ENCODE measurements around the gene URM1. TPM values are rescaled to one million over a fixed set of nuclear protein-coding genes. Genes with fewer than 3 reads are reported as not detected.

URM1 gene
- total RNA-seq = 10 to 100 TPM; 24.7 to 37.5 (median 27.9) TPM

DNA sequence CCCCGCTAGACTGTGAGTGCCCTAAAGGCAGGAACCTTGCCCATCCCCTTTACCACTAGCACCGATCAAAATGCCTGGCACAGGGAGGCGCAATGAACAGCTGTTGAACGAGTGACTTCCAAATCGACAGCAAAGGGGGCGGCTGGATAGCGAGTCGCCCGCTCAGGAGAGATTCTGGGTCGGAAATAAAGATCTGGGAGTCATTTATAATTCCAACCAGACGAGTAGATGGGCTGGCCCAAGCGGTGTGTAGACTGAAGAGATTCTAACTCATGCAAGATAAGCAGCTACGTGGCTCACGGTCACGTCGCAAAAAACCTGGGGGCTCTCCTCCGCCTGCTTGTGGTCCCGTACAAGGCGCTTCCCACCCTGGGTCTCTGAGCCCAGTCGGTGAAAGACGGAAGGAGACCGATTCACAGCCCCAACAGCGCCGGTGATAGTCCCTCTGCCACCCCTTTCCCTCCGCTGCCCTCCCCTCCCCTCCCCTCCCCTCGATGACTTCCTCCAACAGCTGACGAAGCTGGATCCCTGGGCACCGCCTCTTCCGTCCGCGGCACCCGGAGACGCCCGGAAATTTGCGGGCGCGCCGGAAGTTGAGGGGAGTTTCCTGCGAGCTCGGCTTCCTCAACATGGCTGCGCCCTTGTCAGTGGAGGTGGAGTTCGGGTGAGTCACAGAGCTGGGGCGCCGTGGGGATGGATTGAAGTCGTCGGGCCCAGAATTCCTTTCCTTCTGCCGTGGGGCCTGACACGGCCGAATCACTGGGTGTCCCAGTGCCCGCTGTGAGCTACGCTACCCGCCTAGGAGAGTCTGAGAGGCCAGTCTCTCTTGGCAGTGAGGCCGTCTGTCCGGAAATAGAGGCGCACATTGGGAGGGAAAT, at the start of gene URM1:
TSS of gene URM1 (plus strand) at position 623 of the 878 bp plus-strand sequence. CDS start at position 630, 7 bp downstream.
- Histone ChIP-seq H3K4me1 (peaks cover 10 to 29% (median 20%) of the 10 kb centered on the region in 4 donors), H3K27me3 (no peaks in the 10 kb centered on the region), H3K4me3 (peak within 1 kb of the TSS; percentile 66 to 94 (median 78)), H3K36me3 (no peaks in the 10 kb centered on the region), H3K9me3 (no peaks in the 10 kb centered on the region), H3K27ac (peak within 1 kb of the TSS; percentile 86 to 98 (median 92))
- in situ Hi-C loops (cut with MboI; ENCODE audit: low pct_ligation_motif_present in 1 of 4, low pct_unique_long_range_greater_than_20kb in 1 of 4, low sequenced_read_pairs in 3 of 4) (no loop called here), intact Hi-C loops (cut with DNase I; ENCODE audit: low total_unique reads) (no loop called here)
- TF ChIP-seq POLR2A (IDR thresholded peaks at IDR 0.05) = peak; percentile 93
- TF ChIP-seq, protein P1, sequence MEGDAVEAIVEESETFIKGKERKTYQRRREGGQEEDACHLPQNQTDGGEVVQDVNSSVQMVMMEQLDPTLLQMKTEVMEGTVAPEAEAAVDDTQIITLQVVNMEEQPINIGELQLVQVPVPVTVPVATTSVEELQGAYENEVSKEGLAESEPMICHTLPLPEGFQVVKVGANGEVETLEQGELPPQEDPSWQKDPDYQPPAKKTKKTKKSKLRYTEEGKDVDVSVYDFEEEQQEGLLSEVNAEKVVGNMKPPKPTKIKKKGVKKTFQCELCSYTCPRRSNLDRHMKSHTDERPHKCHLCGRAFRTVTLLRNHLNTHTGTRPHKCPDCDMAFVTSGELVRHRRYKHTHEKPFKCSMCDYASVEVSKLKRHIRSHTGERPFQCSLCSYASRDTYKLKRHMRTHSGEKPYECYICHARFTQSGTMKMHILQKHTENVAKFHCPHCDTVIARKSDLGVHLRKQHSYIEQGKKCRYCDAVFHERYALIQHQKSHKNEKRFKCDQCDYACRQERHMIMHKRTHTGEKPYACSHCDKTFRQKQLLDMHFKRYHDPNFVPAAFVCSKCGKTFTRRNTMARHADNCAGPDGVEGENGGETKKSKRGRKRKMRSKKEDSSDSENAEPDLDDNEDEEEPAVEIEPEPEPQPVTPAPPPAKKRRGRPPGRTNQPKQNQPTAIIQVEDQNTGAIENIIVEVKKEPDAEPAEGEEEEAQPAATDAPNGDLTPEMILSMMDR (IDR thresholded peaks at IDR 0.05) = peak in 1 of 5 experiments; percentile 2
- peak; percentile 78 to 85 (median 79) for TF ChIP-seq POLR2AphosphoS5 (IDR thresholded peaks at IDR 0.05)
- no peak for TF ChIP-seq EP300 (IDR thresholded peaks at IDR 0.05; ENCODE audit: low read depth)
- peak; percentile 96 for DNase-seq
- 0 to 1% methylated on average over 10 to 51 of the region's 55 CpGs for WGBS, 2 donors (ENCODE audit: low coverage in 1 of 2)

DNA sequence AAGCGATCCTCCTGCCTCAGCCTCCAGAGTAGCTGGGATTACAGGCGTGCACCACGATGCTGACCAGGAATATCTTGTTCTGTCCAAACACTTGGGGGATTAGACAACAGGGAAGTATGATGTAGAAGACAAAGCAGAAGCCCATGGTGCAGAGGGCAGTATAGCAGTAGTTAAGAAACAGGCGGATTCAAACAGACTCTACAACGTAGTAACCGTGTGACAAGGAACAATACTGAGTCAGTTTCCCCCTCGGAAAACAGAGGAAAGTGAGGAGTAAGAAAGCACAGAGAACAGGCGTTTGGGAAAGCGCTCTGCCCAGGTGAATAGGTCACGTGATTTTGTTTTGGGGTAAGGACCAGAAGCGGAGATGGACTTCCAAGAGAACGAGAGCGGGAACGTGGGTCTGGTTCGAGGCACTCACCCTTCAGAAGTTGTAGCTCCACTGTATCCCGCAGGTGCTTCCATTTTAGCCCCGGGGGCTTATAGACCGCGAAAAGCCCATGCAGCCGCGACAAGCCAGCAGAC, 49.2 kb upstream of the URM1 start:
- no peak for TF ChIP-seq EP300 (IDR thresholded peaks at IDR 0.05; ENCODE audit: low read depth)
- no peak for TF ChIP-seq POLR2AphosphoS5 (IDR thresholded peaks at IDR 0.05)
- TF ChIP-seq, protein P1 (IDR thresholded peaks at IDR 0.05) = no peak
- no peak for TF ChIP-seq POLR2A (IDR thresholded peaks at IDR 0.05)
- intact Hi-C loops (cut with DNase I; ENCODE audit: low total_unique reads) = no loop called here
- in situ Hi-C loops (cut with MboI; ENCODE audit: low pct_ligation_motif_present in 1 of 4, low pct_unique_long_range_greater_than_20kb in 1 of 4, low sequenced_read_pairs in 3 of 4) = no loop called here
- DNase-seq = no peak
- Histone ChIP-seq H3K4me1 (peaks cover 16 to 23% (median 21%) of the 10 kb centered on the region in 4 donors), H3K36me3 (peaks cover 0 to 11% (median 3%) of the 10 kb centered on the region in 4 donors), H3K27me3 (no peaks in the 10 kb centered on the region), H3K4me3 (peak overlapping the region; percentile 79 to 98 (median 85)), H3K9me3 (no peaks in the 10 kb centered on the region), H3K27ac (peak overlapping the region; percentile 91 to 96 (median 92))
- 0 to 1% methylated on average over 2 to 21 of the region's 21 CpGs for WGBS, 2 donors (ENCODE audit: low coverage in 1 of 2)

DNA sequence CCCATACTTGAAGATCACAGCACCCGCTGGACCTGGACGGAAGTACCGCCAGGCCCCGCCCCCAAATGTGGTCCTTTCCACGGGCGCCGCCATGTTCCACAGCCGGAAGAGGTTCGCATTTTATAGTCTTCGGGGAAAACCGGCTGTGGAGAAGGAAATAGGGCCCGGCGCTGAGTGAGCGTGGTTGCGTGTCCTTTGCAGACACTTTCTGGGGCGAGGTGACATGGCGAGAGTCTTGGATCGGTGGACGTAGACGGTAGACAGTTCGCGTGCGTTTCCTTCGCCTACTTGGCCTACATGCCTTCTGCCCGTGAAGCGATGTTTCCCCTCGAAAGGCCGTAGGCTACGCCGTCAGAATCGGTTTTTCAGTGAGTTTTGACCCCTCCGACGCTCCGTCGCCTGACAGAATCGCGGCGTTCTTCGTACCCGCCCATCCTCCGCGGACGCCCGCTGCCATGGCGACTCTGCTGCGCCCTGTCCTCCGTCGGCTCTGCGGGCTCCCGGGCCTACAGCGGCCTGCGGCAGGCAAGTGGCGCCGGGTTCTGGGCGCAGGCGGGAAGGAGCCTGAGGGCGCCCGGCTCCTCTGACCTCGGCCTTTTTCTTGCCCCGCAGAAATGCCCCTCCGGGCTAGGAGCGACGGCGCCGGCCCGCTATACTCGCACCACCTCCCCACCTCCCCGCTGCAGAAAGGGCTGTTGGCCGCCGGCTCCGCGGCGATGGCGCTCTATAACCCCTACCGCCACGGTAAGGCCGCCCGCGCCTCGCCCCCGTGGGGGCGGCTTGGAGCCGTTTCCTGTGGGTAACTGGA, 48.6 kb upstream of the URM1 start, which contains the start of the genes COQ4 and TRUB2:
TSS of gene COQ4 (plus strand) at position 436 of the 808 bp plus-strand sequence. CDS start at position 456, 20 bp downstream.
TSS of gene TRUB2 (minus strand) at position 44 of the 808 bp plus-strand sequence. CDS start at position 5, 39 bp downstream.
- in situ Hi-C loops (cut with MboI; ENCODE audit: low pct_ligation_motif_present in 1 of 4, low pct_unique_long_range_greater_than_20kb in 1 of 4, low sequenced_read_pairs in 3 of 4) = no loop called here

More for the DNA sequence above, 48.6 kb upstream of the URM1 start, which contains the start of the genes COQ4 and TRUB2:
- Histone ChIP-seq H3K9me3 (no peaks in the 10 kb centered on the region), H3K36me3 (peaks cover 0 to 11% (median 3%) of the 10 kb centered on the region in 4 donors), H3K27ac (peak within 1 kb of the TSS; percentile 91 to 96 (median 92)), H3K4me1 (peaks cover 16 to 23% (median 21%) of the 10 kb centered on the region in 4 donors), H3K27me3 (no peaks in the 10 kb centered on the region), H3K4me3 (peak within 1 kb of the TSS; percentile 79 to 98 (median 85))
- TF ChIP-seq POLR2A (IDR thresholded peaks at IDR 0.05) (peak; percentile 37), POLR2AphosphoS5 (IDR thresholded peaks at IDR 0.05) (peak; percentile 31 to 84 (median 52)), EP300 (IDR thresholded peaks at IDR 0.05; ENCODE audit: low read depth) (no peak)
- TF ChIP-seq, protein P1 (IDR thresholded peaks at IDR 0.05) = no peak
- intact Hi-C loops (cut with DNase I; ENCODE audit: low total_unique reads) = no loop called here
- peak; percentile 95 for DNase-seq
- WGBS, 2 donors (ENCODE audit: low coverage in 1 of 2) = 0% methylated on average over 83 of the region's 83 CpGs; no CpG with 5 or more reads in 1 of the 2 donors

All from transverse colon (tissue), 4 donors.